NCI-H2196 treated with DMSO at 0.1 percent for 48 hours (cell line): ENCODE measurements around the gene CCNY.
"Not testable (repeated sequence)": the region's sequence is repeated elsewhere in the genome, so short reads cannot be mapped to it uniquely, and the experiment has no call there.

Source experiments
- DNase-seq: peaks from one replicate; lab custom pipeline; 2025; ENCODE audit not compliant: unreplicated experiment; lab: John Stamatoyannopoulos, UW

The CCNY gene

DNA sequence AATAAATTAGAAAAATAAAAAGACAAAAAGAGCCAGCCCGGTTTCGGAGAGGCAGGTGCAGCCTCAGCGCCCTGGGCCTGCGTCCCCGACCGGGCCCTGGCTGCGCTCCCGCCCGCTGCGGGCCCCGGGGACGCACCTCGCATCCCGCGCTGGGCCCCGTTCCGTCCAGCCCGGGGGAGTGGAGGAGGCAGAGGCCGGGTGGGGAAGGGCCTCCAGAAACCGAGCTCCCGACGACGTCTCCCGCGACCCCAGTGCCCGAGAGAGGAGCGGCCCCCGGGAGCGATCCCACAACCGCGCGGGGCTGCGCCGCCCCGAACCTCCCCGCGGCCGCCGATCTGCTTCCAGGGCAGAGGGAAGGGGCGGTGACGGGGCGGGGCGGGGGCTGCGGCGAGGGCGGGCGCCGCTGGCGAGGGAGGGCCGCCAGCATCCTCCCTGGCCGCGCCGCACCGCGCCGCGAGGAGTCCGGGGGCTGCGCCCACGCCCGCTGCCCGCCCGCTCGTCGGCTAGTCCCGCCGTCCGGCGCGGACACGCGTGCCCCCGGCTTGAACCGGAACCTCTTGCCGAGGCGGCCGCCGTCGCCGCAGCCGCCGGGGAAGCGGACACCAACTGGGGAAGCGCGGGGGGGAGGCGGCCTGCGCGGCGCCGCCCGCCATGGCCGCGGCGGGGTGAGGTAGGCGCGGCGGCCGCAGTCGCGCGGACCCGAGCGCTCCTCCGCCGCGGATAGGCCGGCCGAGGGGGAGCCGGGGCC, at the start of gene CCNY:
CCNY (plus strand) TSS at position 426 of the 748 bp plus-strand sequence. CDS start 545 bp downstream, outside the sequence.
- DNase-seq = no peak

DNA sequence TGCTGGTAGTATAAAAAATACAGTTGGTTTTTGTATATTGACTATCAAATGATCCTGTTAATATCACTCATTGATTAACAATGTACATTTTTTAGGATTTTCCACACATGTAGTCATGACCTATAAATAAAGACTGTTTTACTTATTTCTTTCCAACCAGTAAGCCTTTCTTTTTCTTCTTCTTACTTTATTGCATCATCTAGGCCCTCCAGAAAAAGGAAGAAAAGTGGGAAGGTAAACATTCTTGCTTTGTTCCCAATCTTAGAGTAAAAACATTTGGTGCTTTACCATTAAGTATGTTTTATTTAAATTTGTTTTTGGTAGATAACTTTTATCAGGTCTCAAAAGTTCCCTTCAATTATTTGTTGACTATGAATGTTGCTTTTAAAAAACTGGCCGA, 47.1 kb upstream of the CCNY start:
- DNase-seq = no peak

DNA sequence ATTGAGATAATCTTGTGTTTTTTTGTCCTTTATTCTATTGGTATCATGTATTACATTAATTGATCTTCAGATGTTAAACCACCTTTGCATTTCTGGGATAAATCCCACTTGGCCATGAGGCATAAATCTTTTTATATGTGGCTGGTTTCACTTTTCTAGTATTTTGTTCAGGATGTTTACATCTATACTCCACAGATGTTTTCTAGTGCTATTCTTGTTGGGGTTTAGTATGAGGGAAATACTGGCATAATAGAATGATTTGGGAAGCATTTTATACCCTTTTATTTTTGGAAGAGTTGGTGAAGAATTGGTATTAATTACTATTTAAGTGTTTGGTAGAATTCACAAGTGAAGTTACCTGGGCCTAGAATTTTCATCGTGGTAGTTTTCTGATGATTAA, 41.8 kb upstream of the CCNY start:
- DNase-seq = no peak

DNA sequence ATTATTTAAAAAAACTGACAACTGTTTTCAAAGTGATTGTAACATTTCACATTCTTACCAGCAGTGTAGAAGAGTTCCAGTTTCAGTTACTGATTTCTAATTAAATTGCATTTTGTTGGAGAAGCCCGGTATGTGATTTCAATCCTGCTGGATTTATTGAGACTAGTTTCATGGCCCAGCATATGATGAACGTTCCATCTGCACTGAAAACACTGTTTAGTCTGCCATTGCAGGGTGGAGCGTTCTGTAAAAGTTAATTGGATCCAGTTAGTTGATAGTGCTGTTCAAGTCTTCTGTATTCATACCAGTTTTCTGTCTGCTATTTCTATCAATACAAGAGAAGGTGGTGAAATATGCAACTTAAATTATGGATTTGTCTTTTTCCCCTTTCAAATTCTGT, 37.3 kb upstream of the CCNY start:
- no peak for DNase-seq

DNA sequence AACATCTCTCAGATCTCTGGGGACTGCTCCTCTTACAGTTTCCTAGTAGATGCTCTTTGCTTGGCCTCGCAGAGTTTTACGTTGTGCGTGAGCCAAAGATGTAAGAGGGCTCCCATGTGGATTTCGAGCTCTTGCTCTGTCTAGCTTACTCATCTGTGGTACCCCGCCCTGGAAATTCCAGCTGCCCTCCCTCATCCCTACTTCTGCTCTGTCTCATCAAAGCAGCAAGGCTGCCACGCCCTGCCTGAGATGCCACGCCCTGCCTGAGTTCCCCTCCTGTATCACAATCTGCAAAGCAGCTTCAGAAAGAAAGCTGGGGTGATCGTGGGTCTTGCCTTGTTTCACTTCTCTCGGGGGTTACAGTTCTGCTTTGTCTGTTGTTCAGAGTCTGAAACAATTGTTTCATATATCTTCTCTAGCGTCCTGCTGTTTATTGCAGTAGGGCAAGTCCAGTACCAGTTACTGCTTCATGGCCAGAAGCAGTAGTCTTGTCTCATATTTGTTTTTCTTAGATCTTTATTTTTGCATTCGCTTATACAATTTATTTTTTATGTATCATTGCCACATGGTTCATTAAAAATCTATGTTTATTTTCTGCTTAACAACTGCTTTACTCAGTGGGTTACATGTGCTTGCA, 36.1 kb upstream of the CCNY start:
- no peak for DNase-seq

DNA sequence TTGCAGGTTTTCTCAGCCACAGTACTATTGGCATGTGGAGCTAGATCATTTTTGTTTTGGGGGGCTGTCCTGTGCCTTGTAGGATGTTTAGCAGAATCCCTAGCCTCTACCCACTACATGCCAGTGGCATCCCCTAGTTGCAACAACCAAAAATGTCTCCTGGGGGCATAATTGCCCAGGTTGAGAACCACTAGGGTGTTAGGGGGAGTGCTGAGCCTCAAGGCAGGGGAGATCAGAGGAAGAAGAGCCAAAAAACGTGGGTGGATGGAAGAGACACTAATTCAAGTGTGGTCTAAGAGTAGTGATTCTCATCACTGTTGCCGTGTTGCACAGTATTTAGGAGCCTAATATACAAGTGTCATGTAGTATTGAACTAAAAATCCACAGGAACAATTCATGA, 31.7 kb upstream of the CCNY start:
- no peak for DNase-seq

DNA sequence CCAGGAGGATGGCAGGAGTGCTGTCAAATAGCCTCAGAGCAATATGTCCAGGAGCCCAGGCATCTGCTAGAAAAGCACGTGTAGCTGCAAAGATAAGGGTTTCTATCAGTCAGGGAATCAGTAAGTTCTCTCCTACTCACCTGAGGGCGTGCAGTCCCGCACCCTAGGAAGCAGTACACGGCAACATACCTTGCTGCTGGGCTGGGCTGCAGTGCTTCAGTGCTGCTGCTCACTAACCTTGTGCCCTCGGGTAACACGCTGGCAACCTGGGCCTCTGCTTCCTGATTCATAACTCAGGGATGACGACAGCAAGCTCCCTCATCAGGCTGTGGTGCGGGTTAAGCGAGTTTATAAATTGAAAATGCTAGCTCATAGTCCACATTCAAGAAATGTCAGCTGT, 29.5 kb upstream of the CCNY start:
- DNase-seq = no peak

DNA sequence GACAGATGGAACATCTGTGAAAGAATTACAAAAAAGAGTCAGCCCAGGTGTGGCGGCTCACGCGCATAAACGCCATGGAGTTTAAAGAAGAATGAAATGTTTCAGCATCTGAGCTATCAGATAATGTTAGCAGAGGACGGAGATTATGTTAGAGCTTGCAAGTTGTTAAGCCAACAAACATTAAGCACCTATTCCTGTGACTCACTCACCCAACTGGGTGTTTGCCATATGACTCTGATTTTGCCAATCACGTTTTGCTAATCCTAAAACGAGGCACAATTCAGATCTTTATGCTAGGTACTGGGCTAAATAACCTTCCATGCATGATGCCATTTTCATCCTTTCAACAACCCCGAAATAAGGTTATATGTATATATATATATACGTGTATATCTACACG, 29.0 kb upstream of the CCNY start:
- no peak for DNase-seq

DNA sequence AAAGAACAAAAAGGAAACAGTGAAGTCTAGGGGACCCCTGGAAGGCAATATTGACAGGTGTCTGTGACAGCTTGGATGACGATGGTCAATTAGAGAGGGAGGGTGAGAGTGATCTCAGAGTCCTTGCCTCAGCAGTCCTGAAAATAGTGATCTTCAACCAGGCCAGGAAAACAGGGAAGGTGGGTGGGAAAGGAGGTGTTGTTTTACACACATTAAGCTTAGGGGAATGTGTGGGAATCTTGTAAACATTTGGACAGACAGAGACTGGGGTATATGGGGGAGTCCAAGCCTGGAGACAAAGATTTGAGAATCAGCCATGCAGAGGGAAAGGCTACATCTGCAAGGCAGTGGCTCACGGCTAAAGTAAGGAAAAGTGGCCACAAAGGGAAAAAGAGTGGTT, 27.5 kb upstream of the CCNY start:
- DNase-seq = no peak

DNA sequence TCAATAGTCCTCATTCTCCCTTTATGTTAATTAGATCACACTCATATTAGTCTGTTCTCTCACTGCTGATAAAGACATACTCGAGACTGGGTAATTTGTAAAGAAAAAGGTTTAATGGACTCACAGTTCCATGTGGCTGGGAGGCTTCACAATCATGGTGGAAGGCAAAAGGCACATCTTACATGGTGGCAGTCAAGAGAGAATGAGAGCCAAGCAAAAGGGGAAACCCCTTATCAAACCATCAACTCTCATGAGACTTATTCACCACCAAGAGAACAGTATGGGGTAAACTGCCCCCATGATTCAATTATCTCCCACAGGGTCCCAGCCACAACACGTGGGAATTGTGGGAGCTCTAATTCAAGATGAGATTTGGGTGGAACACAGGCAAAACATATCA, 22.2 kb upstream of the CCNY start:
- not testable (repeated sequence) for DNase-seq

DNA sequence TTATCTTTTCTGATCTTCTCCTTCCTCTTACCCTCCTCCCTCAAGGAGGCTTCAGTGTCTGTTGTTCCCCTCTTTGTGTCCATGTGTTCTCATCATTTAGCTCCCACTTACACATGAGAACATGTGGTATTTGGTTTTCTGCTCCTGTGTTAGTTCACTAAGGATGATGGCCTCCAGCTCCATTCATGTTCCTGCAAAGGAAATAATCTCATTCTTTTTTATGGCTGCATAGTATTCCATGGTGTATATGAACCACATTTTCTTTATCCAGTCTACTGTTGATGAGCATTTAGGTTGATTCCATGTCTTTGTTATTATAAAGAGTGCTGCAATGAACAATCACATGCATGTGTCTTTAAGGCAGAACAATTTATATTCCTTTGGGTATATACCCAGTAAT, 21.1 kb upstream of the CCNY start:
- DNase-seq = not testable (repeated sequence)

DNA sequence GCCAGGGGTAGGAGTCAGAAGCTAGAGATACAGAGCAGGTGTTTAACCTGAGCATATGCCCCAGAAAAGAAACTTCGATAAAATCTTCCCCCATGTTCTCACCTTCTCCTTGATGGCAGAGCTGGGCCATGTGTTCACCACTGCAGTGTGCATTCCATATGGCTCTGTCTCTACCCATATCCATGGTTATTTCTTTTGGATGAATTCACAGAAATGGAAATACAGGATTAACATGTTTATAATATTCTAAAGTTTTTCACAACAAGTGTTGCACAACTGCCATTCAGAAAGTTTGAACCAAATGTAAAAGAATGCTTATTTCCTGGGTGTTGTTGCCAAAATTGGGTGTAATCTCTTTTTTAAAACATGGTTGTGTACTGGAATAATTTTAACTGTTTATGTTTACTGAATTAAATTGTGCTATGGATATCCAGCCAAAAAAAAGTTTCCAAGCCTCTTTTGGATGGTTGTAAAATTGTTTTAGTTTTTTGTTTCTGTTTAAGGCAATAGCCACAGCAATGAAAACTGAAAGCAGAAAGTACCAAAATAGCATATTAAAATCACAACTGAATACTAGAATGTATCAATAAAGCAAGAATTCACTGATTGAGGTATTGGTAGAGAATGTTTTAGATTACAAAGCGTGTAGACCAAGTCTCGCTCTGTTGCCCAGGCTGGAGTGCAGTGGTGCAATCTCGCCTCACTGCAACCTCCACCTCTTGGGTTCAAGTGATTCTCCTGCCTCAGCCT, 19.9 kb upstream of the CCNY start:
- DNase-seq = no peak

DNA sequence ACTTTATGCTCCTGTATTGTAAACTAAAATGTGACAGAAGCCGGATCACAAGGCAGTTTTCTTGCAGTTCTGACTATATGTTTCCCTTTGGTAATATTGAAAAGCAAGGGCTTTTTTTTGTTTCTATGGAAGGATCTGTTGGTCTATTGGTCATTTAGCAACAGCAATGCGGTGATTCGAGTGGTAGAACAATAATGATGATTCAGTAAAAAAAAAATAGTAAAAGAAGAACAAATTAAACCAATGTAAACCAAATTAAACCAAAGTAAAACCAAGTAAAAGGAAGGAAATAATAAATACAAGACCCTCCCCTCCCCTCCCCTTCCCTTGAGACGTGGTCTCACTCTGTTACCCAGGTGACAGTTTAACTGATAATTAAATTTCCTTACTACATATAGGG, 17.8 kb upstream of the CCNY start:
- no peak for DNase-seq

DNA sequence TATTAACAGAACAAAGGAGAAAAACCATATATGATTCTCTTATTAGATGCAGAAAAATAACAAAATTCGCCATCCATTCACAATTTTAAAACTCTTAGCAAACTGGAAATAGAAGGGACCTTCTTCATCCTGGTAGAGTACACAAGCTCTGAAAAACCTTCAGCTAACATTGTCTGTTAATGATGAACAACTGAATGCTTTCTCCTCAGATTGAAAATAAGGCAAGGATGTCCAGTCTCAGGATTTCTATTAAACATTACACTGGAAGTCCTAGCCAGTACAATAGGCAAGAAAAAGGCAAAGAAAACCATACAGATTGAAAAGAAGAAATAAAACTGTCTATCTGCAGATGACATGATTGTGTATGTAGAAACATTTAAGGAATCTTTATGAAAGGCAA, 16.0 kb upstream of the CCNY start:
- no peak for DNase-seq

DNA sequence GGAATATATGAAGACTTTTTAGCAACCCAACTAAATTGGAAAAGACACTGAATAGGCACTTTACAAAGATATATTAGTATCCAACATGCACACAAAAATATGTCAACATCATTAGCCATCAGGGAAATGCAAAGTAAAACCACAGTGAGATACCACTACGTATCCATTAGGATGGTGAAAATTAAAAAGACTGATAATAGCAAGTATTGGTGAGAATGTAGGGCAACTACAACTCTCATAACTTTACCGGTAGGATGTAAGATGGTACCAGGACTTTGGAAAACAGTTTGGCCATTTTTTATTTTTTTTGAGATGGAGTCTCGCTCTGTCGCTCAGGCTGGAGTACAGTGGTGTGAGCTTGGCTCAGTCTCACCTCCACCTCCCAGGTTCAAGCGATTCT, 13.7 kb upstream of the CCNY start:
- DNase-seq = no peak

DNA sequence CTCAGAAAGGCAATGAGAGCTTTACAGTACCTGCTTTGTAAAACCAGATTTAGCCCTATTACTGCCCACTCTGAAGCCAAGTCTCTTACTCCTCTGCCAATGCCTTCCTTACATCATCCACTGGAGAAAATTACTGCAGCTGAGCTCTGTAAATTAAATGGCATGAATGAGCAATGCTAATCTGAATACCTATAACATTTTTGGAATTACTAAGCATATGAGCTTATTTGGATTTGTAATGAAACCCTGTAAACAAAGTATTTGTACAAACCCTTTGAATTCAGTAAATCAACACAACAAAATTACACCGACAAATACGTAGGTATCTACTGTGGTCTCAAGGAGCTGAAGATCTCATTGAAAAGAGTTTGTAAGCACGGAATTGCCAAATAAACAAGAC, 12.1 kb upstream of the CCNY start:
- no peak for DNase-seq

DNA sequence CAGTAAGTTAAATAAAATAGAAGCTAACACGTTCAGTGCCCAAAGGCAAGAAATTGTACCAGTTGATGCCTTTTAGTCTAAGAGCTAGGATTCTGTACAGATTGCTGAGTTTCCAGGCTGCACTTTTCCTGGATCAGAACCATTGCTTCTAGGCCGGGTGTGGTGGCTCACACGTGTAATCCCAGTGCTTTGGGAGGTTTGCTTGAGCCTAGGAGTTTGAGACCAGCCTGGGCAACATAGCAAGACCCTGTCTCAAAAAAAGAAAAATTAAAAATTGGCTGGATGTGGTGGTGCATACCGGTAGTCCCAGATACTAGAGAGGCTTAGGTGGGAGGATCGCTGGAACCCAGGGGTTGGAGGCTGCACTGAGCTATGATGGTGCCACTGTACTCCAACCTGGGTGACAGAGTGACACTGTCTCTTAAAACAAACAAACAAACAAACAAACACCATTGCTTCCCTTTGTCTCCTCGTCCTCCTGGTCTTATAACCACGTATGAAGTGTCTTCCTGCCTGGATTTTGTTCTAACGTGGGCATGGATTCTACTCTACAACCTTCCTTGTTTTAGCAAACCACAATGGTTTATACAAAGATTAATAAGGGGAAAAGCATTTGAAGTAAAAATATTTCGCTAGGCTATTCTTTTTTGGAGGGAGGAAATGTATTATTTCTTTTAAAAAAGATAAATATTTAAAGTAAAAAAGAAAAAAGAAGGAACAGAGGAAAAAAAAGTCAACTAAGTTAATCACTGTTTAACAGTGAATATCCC, 9.7 kb upstream of the CCNY start:
- no peak for DNase-seq

DNA sequence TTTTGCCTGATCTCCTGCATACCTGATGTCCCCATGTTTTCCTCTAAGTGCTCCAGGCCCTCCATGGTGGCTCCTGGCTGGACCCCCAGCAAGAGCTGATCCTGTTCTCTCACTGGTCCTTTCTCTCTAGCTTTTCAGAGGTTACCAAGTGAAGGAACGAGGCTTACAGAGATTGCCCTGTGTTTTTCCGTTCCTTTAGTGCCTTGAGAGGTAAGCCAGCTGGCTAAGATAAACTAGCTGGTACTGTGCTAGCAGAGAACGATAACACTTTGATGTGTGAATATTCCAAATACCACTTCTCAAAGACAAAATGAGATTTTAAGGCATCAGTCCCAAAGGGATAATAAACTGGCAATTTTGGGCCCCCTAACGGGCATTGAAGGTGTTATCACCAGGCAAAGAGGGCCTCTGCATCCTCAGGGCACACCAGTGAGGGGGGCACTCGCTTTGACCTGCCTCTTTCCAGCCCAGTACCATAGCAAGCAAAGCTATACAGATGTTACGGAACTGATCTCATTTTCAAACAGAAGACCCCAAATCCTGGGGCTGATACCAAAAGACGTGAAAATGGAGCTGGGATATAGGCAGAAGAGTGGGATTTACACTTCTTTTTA, 8.4 kb upstream of the CCNY start:
- no peak for DNase-seq

DNA sequence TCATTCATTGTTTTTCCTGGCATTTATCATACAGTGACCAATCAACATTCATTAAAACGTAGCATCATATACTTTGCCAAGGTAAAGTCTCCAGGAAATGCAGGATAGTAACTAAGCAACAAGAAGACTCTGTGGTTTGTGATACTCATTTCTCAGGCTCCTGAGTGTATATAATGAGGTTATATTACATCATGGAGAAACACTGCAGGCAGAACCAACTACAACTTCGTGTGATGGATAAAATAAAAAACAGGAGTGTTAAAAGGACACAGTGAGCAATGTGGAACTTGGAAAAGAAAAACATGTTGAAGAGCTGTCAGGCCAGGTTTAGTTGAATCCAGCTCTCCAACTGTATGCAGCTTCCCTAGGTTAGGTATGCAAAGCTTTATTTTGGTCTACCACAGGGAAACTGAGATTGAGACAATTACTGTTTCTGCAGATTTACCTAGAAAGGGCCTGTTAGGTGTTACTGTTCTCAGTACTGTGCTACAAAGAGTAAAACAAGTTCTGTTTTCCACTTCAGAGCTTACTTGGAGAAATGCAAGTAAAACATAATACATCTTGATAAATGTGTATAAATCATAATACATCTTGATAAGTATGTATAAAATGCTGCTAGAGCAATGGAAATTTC, 7.8 kb upstream of the CCNY start:
- DNase-seq = no peak

DNA sequence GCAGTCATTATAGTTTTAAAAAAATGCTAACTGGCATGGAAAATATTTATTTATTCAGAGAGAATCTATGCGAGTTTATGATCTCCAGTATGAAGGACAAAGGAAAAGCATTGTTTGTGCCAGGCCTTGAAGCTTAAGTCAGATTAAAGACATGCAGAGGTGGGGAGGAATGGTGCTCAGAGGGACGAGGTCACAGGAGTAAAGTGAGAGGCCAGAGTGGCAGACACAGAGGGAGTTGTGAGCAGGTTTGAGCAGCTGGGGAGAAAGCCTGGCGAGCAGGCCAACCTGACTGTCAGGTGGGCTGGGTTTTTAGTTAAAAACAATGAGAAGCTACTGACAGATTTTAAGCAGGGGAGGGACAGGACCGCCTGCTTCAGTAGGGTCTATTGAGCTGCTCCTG, 6.8 kb upstream of the CCNY start:
- DNase-seq = no peak
